Measurements from ENCODE around the gene KRTAP12-2. TPM values are rescaled to one million over a fixed set of nuclear protein-coding genes. Genes with fewer than 3 reads are reported as not detected.
A peak's percentile ranks its signal among the peaks of the same experiment; 100 is the strongest.

KRTAP12-2 gene
- total and polyA plus RNA-seq, 12 donors: not detected

- H3K9me3 ChIP-seq (replicated peaks in 1 of 3): no peaks in the 10 kb centered on the region
- no peak for TF ChIP-seq CTCF (IDR thresholded peaks at IDR 0.05)
- TF ChIP-seq POLR2A (IDR thresholded peaks at IDR 0.05): no peak
- H3K36me3 ChIP-seq (replicated peaks in 1 of 2): no peaks in the 10 kb centered on the region
- intact Hi-C loops (cut with DNase I): no loop called here
- 62 to 91% (median 70%) methylated on average over 8 to 11 of the region's 11 CpGs for WGBS, 4 donors
- no peak for DNase-seq
- no peak overlapping the region for H3K4me3 ChIP-seq
- no peaks in the 10 kb centered on the region for H3K4me1 ChIP-seq (replicated peaks in 1 of 2)
- no peak overlapping the region for H3K27ac ChIP-seq
- no peaks in the 10 kb centered on the region for H3K27me3 ChIP-seq
Measured at GRCh38 chr21:44681152-44681551, 14.4 kb upstream of the KRTAP12-2 start.

GRCh38 chr21:44677881-44678280, 11.2 kb upstream of the KRTAP12-2 start:
- intact Hi-C loops (cut with DNase I): no loop called here
- no peak overlapping the region for H3K27ac ChIP-seq
- peak in 1 of 7 donors; percentile 35 for DNase-seq
- no peaks in the 10 kb centered on the region for H3K4me1 ChIP-seq (replicated peaks in 1 of 2)
- H3K36me3 ChIP-seq (replicated peaks in 1 of 2): no peaks in the 10 kb centered on the region
- no peaks in the 10 kb centered on the region for H3K9me3 ChIP-seq (replicated peaks in 1 of 3)
- no peak overlapping the region for H3K4me3 ChIP-seq
- H3K27me3 ChIP-seq: no peaks in the 10 kb centered on the region
- TF ChIP-seq CTCF (IDR thresholded peaks at IDR 0.05) (no peak), POLR2A (IDR thresholded peaks at IDR 0.05) (no peak)
- WGBS, 4 donors: 89 to 91% (median 90%) methylated on average over 13 of the region's 13 CpGs

GRCh38 chr21:44671911-44672310, 5.2 kb upstream of the KRTAP12-2 start:
- Histone ChIP-seq H3K27ac (no peak overlapping the region), H3K27me3 (no peaks in the 10 kb centered on the region), H3K4me1 (replicated peaks in 1 of 2) (no peaks in the 10 kb centered on the region), H3K36me3 (replicated peaks in 1 of 2) (no peaks in the 10 kb centered on the region), H3K9me3 (replicated peaks in 1 of 3) (no peaks in the 10 kb centered on the region), H3K4me3 (no peak overlapping the region)
- intact Hi-C loops (cut with DNase I): no loop called here
- TF ChIP-seq POLR2A (IDR thresholded peaks at IDR 0.05): no peak
- no peak for TF ChIP-seq CTCF (IDR thresholded peaks at IDR 0.05)
- DNase-seq: no peak
- 93 to 100% (median 95%) methylated on average over 1 of the region's 1 CpG for WGBS, 4 donors

GRCh38 chr21:44670642-44671432, 4.1 kb upstream of the KRTAP12-2 start:
- Histone ChIP-seq H3K27me3 (no peaks in the 10 kb centered on the region), H3K4me1 (replicated peaks in 1 of 2) (no peaks in the 10 kb centered on the region), H3K4me3 (no peak overlapping the region), H3K9me3 (replicated peaks in 1 of 3) (no peaks in the 10 kb centered on the region), H3K27ac (no peak overlapping the region), H3K36me3 (replicated peaks in 1 of 2) (no peaks in the 10 kb centered on the region)
- intact Hi-C loops (cut with DNase I): no loop called here
- TF ChIP-seq POLR2A (IDR thresholded peaks at IDR 0.05) (no peak), CTCF (IDR thresholded peaks at IDR 0.05) (no peak)
- WGBS, 4 donors: 62 to 92% (median 72%) methylated on average over 2 to 3 of the region's 3 CpGs
- peak in 1 of 7 donors; percentile 17 for DNase-seq
